Endothelial cell (in vitro differentiated cells): Measurements from ENCODE around the gene SHC2. TPM values are rescaled to one million over a fixed set of nuclear protein-coding genes. Genes with fewer than 3 reads are reported as not detected.

ENCODE experiments used
- DNase-seq: peaks from one replicate; pipeline ENCODE4 v3.0.0; 2021; ENCODE audit warnings: low spot score
- H3K27ac Mint-ChIP-seq: one replicate; pipeline ENCODE4 v1.8.0; 2021; ENCODE audit warnings: mixed read lengths, inconsistent platforms; ENCODE audit not compliant: unreplicated experiment
- H3K27me3 Mint-ChIP-seq: one replicate; pipeline ENCODE4 v1.8.0; 2021; ENCODE audit warnings: mild to moderate bottlenecking, moderate library complexity, mixed read lengths, inconsistent platforms; ENCODE audit not compliant: unreplicated experiment
- H3K36me3 Mint-ChIP-seq: one replicate; pipeline ENCODE4 v1.8.0; 2021; ENCODE audit warnings: mild to moderate bottlenecking, low read depth, mixed read lengths, inconsistent platforms; ENCODE audit not compliant: unreplicated experiment
- H3K4me1 Mint-ChIP-seq: one replicate; pipeline ENCODE4 v1.8.0; 2021; ENCODE audit warnings: mild to moderate bottlenecking, mixed read lengths, inconsistent platforms; ENCODE audit not compliant: unreplicated experiment
- H3K4me3 Mint-ChIP-seq: one replicate; pipeline ENCODE4 v1.8.0; 2021; ENCODE audit warnings: mild to moderate bottlenecking, mixed read lengths, inconsistent platforms; ENCODE audit not compliant: unreplicated experiment
- H3K9me3 Mint-ChIP-seq: one replicate; pipeline ENCODE4 v1.8.0; 2021; ENCODE audit warnings: mixed read lengths, inconsistent platforms; ENCODE audit not compliant: unreplicated experiment
- CTCF ChIP-seq: fragments of 200-600 bp; sonication (generic); IDR thresholded peaks from one replicate; pipeline ENCODE4 v1.5.0; 2021; ENCODE audit warnings: antibody characterized with exemption; ENCODE audit not compliant: unreplicated experiment
- total RNA-seq: library from RNA; stranded (reverse); fragmentation: NEBNext Ultra II Directional; extraction: Animal tissue kit (Norgen Biotek cat#: 25700); gene quantifications from one replicate; pipeline ENCODE4 v1.2.1, GENCODE V29; 2021; ENCODE audit not compliant: unreplicated experiment

Gene SHC2
- total RNA-seq, 1 donor from 2014 or later = 46.9 TPM

GRCh38 chr19:491146-491741 lies 30.4 kb upstream of the SHC2 start:
- TF ChIP-seq CTCF = no peak
- H3K4me3 Mint-ChIP-seq = no peak overlapping the region
- H3K27ac Mint-ChIP-seq = no peak overlapping the region
- H3K4me1 Mint-ChIP-seq = peaks cover 4% of the 10 kb centered on the region
- H3K36me3 Mint-ChIP-seq = peaks cover 3% of the 10 kb centered on the region
- H3K27me3 Mint-ChIP-seq = peaks cover 7% of the 10 kb centered on the region
- DNase-seq = no peak
- H3K9me3 Mint-ChIP-seq = no peaks in the 10 kb centered on the region

GRCh38 chr19:489418-490196 lies 28.8 kb upstream of the SHC2 start:
- H3K27ac Mint-ChIP-seq = peak overlapping the region; percentile 13
- H3K4me3 Mint-ChIP-seq = peak overlapping the region; percentile 89
- peaks cover 3% of the 10 kb centered on the region for H3K36me3 Mint-ChIP-seq
- H3K9me3 Mint-ChIP-seq = no peaks in the 10 kb centered on the region
- DNase-seq = peak; percentile 48
- no peak for TF ChIP-seq CTCF
- peaks cover 6% of the 10 kb centered on the region for H3K27me3 Mint-ChIP-seq
- peaks cover 4% of the 10 kb centered on the region for H3K4me1 Mint-ChIP-seq

DNA sequence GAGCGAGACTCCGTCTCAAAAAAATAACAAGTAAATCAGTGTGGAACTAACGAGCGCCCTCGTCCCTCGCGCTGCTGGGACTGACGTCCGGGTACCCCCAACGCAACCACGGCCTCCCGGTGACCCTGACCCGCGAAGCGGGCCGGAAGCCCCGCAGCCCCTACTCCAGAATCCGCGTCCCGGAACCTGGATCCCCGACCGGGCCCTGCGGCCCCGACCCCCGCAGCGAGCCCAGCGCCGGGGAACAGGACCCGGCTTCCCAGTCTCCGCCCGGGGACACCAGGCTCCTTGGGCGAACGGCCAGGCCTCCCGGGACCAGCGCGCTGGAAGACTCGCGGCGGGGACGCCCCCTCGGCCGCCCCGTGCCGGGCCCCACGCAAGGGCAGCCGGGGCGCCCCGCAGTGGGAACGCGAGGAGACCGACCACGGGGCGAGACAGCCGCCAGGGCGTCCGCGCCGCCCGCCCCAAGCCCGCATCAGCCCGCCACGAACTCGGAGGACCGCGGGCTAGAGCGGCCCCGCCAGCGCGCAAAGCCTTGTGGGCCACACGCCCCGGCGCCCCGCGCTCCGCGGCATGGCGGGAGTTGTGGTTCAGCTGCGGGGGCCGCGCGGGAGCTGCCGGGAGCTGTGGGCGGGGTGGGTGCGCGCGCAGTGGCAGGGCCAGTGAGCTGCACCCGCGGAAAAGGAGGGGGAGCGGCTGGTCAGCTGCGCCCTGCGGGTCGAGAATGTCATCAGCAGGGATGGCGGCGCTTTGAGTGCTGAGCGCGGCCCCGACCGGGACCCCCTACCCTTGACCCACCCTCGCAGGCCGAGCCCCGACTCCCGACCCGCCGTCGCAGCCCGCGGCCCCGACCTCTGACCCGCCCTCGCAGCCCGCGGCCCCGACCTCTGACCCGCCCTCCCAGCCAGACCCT lies 27.9 kb upstream of the SHC2 start:
- Mint-ChIP-seq H3K4me1 (peaks cover 2% of the 10 kb centered on the region), H3K27ac (no peak overlapping the region), H3K27me3 (peaks cover 10% of the 10 kb centered on the region), H3K36me3 (peaks cover 2% of the 10 kb centered on the region), H3K9me3 (no peaks in the 10 kb centered on the region), H3K4me3 (peak overlapping the region; percentile 89)
- DNase-seq = peak; percentile 95
- TF ChIP-seq CTCF = peak; percentile 23

GRCh38 chr19:485583-486236 lies 24.9 kb upstream of the SHC2 start:
- peaks cover 10% of the 10 kb centered on the region for H3K27me3 Mint-ChIP-seq
- H3K4me1 Mint-ChIP-seq = no peaks in the 10 kb centered on the region
- H3K4me3 Mint-ChIP-seq = no peak overlapping the region
- H3K9me3 Mint-ChIP-seq = peaks cover 6% of the 10 kb centered on the region
- DNase-seq = no peak
- H3K27ac Mint-ChIP-seq = no peak overlapping the region
- no peak for TF ChIP-seq CTCF
- peaks cover 2% of the 10 kb centered on the region for H3K36me3 Mint-ChIP-seq
